HTERT RPE-1 (cell line): Measurements from ENCODE around the gene CORO7.

Experiments used
- in situ Hi-C: fragments of 300-500 bp; cut with MboI; formaldehyde crosslinking; loops from 4 replicates; pipeline ENCODE4 v1.14.3; 2020; ENCODE audit warnings: low sequenced_read_pairs

The CORO7 gene

GRCh38 chr16:4426722-4427372 lies 10.5 kb upstream of the CORO7 start:
- in situ Hi-C loops, result no loop called here

GRCh38 chr16:4426021-4426684 lies 9.8 kb upstream of the CORO7 start:
- in situ Hi-C loops, result no loop called here

GRCh38 chr16:4425378-4426020 lies 9.1 kb upstream of the CORO7 start, which contains the start of gene DNAJA3:
DNAJA3 (plus strand) TSS chr16:4425868; CDS start chr16:4425882, 14 bp downstream.
- in situ Hi-C loops, result no loop called here

GRCh38 chr16:4420505-4421105 lies 4.2 kb upstream of the CORO7 start:
- in situ Hi-C loops, result no loop called here

- in situ Hi-C loops, result no loop called here
Measured at GRCh38 chr16:4419402-4419959, 3.1 kb upstream of the CORO7 start.

GRCh38 chr16:4415538-4416199 lies 727 bp downstream of the CORO7 start:
- in situ Hi-C loops, result no loop called here

GRCh38 chr16:4414187-4414917 lies 2.0 kb downstream of the CORO7 start:
- in situ Hi-C loops, result no loop called here

- in situ Hi-C loops, result no loop called here
Measured at GRCh38 chr16:4412854-4413253, 3.5 kb downstream of the CORO7 start.

GRCh38 chr16:4412159-4412558 lies 4.2 kb downstream of the CORO7 start:
- in situ Hi-C loops, result no loop called here

- in situ Hi-C loops, result no loop called here
Measured at GRCh38 chr16:4411684-4412083, 4.7 kb downstream of the CORO7 start.

- in situ Hi-C loops, result no loop called here
Measured at GRCh38 chr16:4410335-4411075, 5.9 kb downstream of the CORO7 start.

GRCh38 chr16:4409081-4409932 lies 7.1 kb downstream of the CORO7 start:
- in situ Hi-C loops, result no loop called here

- in situ Hi-C loops, result no loop called here
Measured at GRCh38 chr16:4408323-4408690, 8.1 kb downstream of the CORO7 start.

- in situ Hi-C loops, result no loop called here
Measured at GRCh38 chr16:4407543-4408322, 8.7 kb downstream of the CORO7 start.

GRCh38 chr16:4404967-4405696 lies 11.3 kb downstream of the CORO7 start:
- in situ Hi-C loops, result no loop called here

- in situ Hi-C loops, result no loop called here
Measured at GRCh38 chr16:4404247-4404966, 12.0 kb downstream of the CORO7 start.
